Dendritic cell treated with granulocyte-macrophage colony-stimulating factor and Interleukin-4, amounts not matched to agents 40 ng/mL and 50 ng/mL, for 4 days (primary cell): ENCODE measurements around the gene RASSF1.
"Not testable (repeated sequence)": the region's sequence is repeated elsewhere in the genome, so short reads cannot be mapped to it uniquely, and the experiment has no call there.

ENCODE experiments used
- H3K27ac Mint-ChIP-seq: one replicate; pipeline ENCODE4 v1.8.0; 2022; ENCODE audit warnings: mild to moderate bottlenecking, mixed read lengths
- H3K27me3 Mint-ChIP-seq: one replicate; pipeline ENCODE4 v1.8.0; 2022; ENCODE audit warnings: mild to moderate bottlenecking, mixed read lengths
- H3K36me3 Mint-ChIP-seq: one replicate; pipeline ENCODE4 v1.8.0; 2022; ENCODE audit warnings: low read depth, mixed read lengths
- H3K4me1 Mint-ChIP-seq: one replicate; pipeline ENCODE4 v1.8.0; 2022; ENCODE audit warnings: low read depth, mixed read lengths
- H3K4me3 Mint-ChIP-seq: one replicate; pipeline ENCODE4 v1.8.0; 2022; ENCODE audit warnings: mild to moderate bottlenecking, moderate library complexity, mixed read lengths
- H3K9me3 Mint-ChIP-seq: one replicate; pipeline ENCODE4 v1.8.0; 2022; ENCODE audit warnings: mixed read lengths
- intact Hi-C: fragments of 100-400 bp; cut with micrococcal nuclease; formaldehyde crosslinking; loops from one replicate; pipeline ENCODE4 v1.15.0; 2022

RASSF1 gene

DNA sequence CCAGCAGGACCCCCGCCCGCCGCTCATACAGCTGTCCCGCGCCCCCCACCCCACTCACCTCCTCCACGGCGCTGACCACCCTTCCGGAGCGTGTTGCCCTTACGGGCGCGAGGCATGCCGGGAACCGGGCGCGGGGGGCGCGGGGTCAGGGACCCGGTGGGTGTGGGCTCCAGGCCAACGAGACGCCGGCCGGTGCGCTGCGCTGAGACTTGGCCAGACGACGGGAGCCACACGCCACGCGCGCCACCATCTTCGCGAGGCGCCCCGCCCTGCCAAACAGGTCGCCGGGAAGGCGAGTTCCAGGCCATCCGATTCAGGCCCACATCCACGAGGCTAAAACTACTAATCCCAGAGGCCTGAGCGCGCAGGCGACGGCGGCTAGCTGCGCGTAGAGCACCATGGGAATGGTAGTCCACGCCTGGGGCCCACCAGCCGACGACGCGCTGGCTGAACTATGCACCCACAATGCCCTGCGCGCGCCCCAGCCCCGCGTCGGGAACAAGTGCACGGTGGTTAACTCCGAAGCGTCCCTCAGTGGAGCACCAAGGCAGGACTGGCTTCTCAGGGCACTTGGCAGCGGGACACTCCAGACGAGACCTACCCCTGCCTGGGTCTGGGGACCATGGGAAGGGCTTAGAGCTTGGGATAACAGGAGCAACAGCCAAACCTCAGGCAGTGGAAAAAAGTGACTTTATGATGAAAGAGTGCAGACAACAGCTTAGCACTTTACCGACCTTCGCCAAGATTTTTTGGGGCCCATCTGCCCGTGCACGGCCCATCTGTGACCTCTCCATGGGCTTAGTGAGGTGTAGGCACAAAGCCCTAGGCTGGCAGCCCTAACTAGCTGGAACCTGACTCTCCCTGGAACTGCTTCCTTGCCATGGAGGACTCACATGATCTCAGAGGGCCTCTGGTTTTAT, 48.2 kb downstream of the RASSF1 start, which contains the start of gene IFRD2:
TSS of gene IFRD2 (minus strand) at position 271 of the 920 bp plus-strand sequence. CDS start at position 116, 155 bp downstream.
- intact Hi-C loops: loop anchor here (1.0 kb wide), 1 partner anchor 45 kb away; no protein-coding TSS in a partner anchor
- Mint-ChIP-seq H3K4me3 (peak within 1 kb of the TSS; percentile 76), H3K27me3 (no peaks in the 10 kb centered on the region), H3K4me1 (peaks cover 18% of the 10 kb centered on the region), H3K36me3 (peaks cover 44% of the 10 kb centered on the region), H3K27ac (peak within 1 kb of the TSS; percentile 80), H3K9me3 (no peaks in the 10 kb centered on the region)

- Mint-ChIP-seq H3K27me3 (no peaks in the 10 kb centered on the region), H3K4me3 (no peak overlapping the region), H3K36me3 (peaks cover 45% of the 10 kb centered on the region), H3K27ac (no peak overlapping the region), H3K4me1 (peaks cover 23% of the 10 kb centered on the region), H3K9me3 (no peaks in the 10 kb centered on the region)
- intact Hi-C loops: no loop called here
These were observed 50.4 kb downstream of the RASSF1 start for GRCh38 chr3:50290161-50290641.

- Mint-ChIP-seq H3K27ac (no peak overlapping the region), H3K36me3 (peaks cover 45% of the 10 kb centered on the region), H3K4me1 (peaks cover 23% of the 10 kb centered on the region)
These were observed 51.5 kb downstream of the RASSF1 start for GRCh38 chr3:50289130-50289529.

GRCh38 chr3:50288387-50289007, 52.1 kb downstream of the RASSF1 start:
- Mint-ChIP-seq H3K27ac (no peak overlapping the region), H3K36me3 (peaks cover 45% of the 10 kb centered on the region), H3K27me3 (no peaks in the 10 kb centered on the region), H3K4me3 (no peak overlapping the region), H3K4me1 (peaks cover 23% of the 10 kb centered on the region), H3K9me3 (no peaks in the 10 kb centered on the region)
- intact Hi-C loops: no loop called here

More at GRCh38 chr3:50289130-50289529, 51.5 kb downstream of the RASSF1 start:
- intact Hi-C loops: no loop called here
- Mint-ChIP-seq H3K9me3 (no peaks in the 10 kb centered on the region), H3K27me3 (no peaks in the 10 kb centered on the region), H3K4me3 (no peak overlapping the region)

DNA sequence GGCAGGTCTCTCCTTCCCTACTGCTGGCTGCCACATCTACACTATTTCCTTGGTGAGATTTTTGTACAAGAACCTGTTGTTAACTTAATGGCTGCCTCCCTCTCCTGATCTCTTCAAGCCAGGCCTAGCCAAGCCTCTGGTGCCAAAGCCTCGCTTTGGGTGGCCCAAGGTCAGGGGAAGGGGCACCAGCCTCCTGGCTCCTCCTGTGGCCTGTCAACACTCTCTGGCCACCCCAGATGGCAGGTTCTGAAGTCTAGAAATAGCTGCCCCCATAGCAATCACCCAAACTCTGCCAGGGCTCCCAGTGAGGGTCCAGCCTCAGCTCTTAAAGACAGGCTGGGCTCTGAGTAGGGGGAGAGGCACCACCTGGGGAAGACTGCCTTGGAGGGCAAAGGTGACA, 53.4 kb downstream of the RASSF1 start:
- Mint-ChIP-seq H3K27ac (no peak overlapping the region), H3K27me3 (no peaks in the 10 kb centered on the region), H3K4me1 (peaks cover 13% of the 10 kb centered on the region), H3K4me3 (no peak overlapping the region), H3K9me3 (no peaks in the 10 kb centered on the region), H3K36me3 (peaks cover 45% of the 10 kb centered on the region)
- intact Hi-C loops: no loop called here

- intact Hi-C loops: no loop called here
- Mint-ChIP-seq H3K4me1 (peaks cover 12% of the 10 kb centered on the region), H3K9me3 (no peaks in the 10 kb centered on the region), H3K27ac (no peak overlapping the region), H3K36me3 (peaks cover 45% of the 10 kb centered on the region), H3K4me3 (no peak overlapping the region), H3K27me3 (peaks cover 1% of the 10 kb centered on the region)
These were observed 54.1 kb downstream of the RASSF1 start for GRCh38 chr3:50286322-50287227.

GRCh38 chr3:50284121-50284520, 56.5 kb downstream of the RASSF1 start:
- H3K27ac Mint-ChIP-seq, intact Hi-C loops: not testable (repeated sequence)

More at GRCh38 chr3:50284121-50284520, 56.5 kb downstream of the RASSF1 start:
- not testable (repeated sequence) for H3K9me3 Mint-ChIP-seq, H3K4me1 Mint-ChIP-seq, H3K27me3 Mint-ChIP-seq, H3K4me3 Mint-ChIP-seq
- peaks cover 29% of the 10 kb centered on the region for H3K36me3 Mint-ChIP-seq
